PFSK-1 (cell line): ENCODE results near the gene HECTD4.

Source experiments
- POLR2AphosphoS5 ChIP-seq: IDR thresholded peaks from 2 replicates; pipeline ENCODE4 v1.6.1; 2012; ENCODE audit warnings: low read depth, mild to moderate bottlenecking, control low read depth, low read length, moderate library complexity
- TF ChIP-seq, protein P1 (sequence below), 2 experiments: IDR thresholded peaks; 2 replicates each; pipeline versions ENCODE4 v1.6.1 to v1.8.0; 2011 to 2012; ENCODE audit warnings: low read depth in 2 of 2, low read length in 2 of 2, control low read depth in 1 of 2, inconsistent platforms in 1 of 2, mild to moderate bottlenecking in 1 of 2, moderate library complexity in 1 of 2; ENCODE audit not compliant: insufficient read depth in 1 of 2

DNA sequence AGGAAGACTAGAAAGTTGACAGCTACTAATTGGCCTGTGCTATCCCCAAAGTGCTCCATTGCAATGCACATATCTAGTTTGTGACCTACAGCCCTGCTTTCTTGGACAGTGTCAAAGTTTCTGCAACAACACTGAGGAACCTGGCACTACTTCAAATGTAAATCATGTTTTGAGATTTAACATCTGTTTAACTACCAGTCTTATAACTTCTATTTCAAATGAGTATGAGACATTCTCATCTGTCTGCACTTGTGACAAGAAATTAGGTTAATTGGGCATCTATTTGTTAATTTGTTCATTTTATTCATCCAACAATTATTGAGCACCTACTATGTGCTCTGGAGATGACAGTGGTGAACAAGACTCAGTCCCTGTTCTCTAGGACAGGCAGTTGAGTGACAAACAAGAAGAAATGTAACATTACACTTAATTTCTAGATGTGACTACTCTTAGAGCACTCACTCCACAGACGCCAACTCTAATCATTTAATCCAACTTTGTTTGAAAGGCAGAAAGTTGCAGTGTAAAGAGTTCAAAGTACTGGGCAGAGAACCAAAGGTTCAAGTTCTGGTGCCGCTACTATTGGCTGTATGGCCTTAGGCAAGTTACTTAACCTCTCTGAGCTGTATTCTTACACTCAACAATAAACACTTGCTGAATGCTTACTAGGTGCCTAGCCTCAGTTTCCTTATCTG lies 74.8 kb downstream of the HECTD4 start:
- TF ChIP-seq POLR2AphosphoS5 = no peak
- TF ChIP-seq, protein P1, sequence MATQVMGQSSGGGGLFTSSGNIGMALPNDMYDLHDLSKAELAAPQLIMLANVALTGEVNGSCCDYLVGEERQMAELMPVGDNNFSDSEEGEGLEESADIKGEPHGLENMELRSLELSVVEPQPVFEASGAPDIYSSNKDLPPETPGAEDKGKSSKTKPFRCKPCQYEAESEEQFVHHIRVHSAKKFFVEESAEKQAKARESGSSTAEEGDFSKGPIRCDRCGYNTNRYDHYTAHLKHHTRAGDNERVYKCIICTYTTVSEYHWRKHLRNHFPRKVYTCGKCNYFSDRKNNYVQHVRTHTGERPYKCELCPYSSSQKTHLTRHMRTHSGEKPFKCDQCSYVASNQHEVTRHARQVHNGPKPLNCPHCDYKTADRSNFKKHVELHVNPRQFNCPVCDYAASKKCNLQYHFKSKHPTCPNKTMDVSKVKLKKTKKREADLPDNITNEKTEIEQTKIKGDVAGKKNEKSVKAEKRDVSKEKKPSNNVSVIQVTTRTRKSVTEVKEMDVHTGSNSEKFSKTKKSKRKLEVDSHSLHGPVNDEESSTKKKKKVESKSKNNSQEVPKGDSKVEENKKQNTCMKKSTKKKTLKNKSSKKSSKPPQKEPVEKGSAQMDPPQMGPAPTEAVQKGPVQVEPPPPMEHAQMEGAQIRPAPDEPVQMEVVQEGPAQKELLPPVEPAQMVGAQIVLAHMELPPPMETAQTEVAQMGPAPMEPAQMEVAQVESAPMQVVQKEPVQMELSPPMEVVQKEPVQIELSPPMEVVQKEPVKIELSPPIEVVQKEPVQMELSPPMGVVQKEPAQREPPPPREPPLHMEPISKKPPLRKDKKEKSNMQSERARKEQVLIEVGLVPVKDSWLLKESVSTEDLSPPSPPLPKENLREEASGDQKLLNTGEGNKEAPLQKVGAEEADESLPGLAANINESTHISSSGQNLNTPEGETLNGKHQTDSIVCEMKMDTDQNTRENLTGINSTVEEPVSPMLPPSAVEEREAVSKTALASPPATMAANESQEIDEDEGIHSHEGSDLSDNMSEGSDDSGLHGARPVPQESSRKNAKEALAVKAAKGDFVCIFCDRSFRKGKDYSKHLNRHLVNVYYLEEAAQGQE (IDR thresholded peaks at IDR 0.05; ENCODE audit: insufficient read depth in 1 of 2, low read depth in 2 of 2, low read length in 2 of 2) = no peak
